Measurements from ENCODE around the gene COMMD8. TPM values are rescaled to one million over a fixed set of nuclear protein-coding genes. Genes with fewer than 3 reads are reported as not detected.

COMMD8 gene
- total RNA-seq, 1 experiment from 2014 or later: 13.5 TPM

GRCh38 chr4:47482326-47482725 lies 18.8 kb upstream of the COMMD8 start:
- Mint-ChIP-seq H3K27me3 (ENCODE audit: unreplicated experiment) (no peaks in the 10 kb centered on the region), H3K9me3 (ENCODE audit: low read depth, unreplicated experiment) (no peaks in the 10 kb centered on the region), H3K4me3 (ENCODE audit: low read depth, unreplicated experiment) (no peak overlapping the region), H3K4me1 (ENCODE audit: low read depth, unreplicated experiment) (no peaks in the 10 kb centered on the region), H3K27ac (ENCODE audit: unreplicated experiment) (no peak overlapping the region), H3K36me3 (ENCODE audit: insufficient read depth, unreplicated experiment) (peaks cover 14% of the 10 kb centered on the region)
- intact Hi-C loops (cut with micrococcal nuclease; ENCODE audit: unreplicated experiment): no loop called here
- BruUV-seq (replicated peaks): no TSS peak
- no peak for TF ChIP-seq CTCF (IDR thresholded peaks at IDR 0.05; ENCODE audit: unreplicated experiment)
- CTCF ChIA-PET: no interaction called here
- no peak for DNase-seq

GRCh38 chr4:47478804-47479203 lies 15.3 kb upstream of the COMMD8 start:
- no peak for DNase-seq
- H3K4me3 Mint-ChIP-seq (ENCODE audit: low read depth, unreplicated experiment): no peak overlapping the region
- no peaks in the 10 kb centered on the region for H3K36me3 Mint-ChIP-seq (ENCODE audit: insufficient read depth, unreplicated experiment)
- no peaks in the 10 kb centered on the region for H3K27me3 Mint-ChIP-seq (ENCODE audit: unreplicated experiment)
- TF ChIP-seq CTCF (IDR thresholded peaks at IDR 0.05; ENCODE audit: unreplicated experiment): no peak
- BruUV-seq (replicated peaks): no TSS peak
- intact Hi-C loops (cut with micrococcal nuclease; ENCODE audit: unreplicated experiment): no loop called here
- H3K9me3 Mint-ChIP-seq (ENCODE audit: low read depth, unreplicated experiment): no peaks in the 10 kb centered on the region
- CTCF ChIA-PET: no interaction called here
- no peak overlapping the region for H3K27ac Mint-ChIP-seq (ENCODE audit: unreplicated experiment)
- H3K4me1 Mint-ChIP-seq (ENCODE audit: low read depth, unreplicated experiment): no peaks in the 10 kb centered on the region

GRCh38 chr4:47475411-47475810 lies 11.9 kb upstream of the COMMD8 start:
- H3K36me3 Mint-ChIP-seq (ENCODE audit: insufficient read depth, unreplicated experiment): peaks cover 5% of the 10 kb centered on the region
- BruUV-seq (replicated peaks): no TSS peak
- no peak for TF ChIP-seq CTCF (IDR thresholded peaks at IDR 0.05; ENCODE audit: unreplicated experiment)

DNA sequence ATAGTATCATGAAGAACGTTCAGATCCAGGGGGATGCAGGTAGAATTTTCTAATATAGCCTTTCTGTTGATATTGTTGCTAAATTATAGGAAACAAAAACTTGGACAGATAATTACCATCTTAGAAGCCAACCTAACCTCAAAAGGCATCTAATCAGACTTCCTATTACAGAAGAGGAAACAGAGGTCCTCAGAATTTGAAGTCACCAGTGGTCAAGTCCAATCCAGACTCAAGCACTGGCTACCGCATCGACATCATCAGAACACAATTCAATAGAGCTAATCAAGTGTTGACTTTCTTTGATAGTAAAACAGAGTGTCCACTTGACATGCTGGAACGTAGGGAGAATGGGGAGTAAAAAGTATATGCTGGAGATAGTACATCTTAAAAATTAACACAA lies 11.3 kb upstream of the COMMD8 start:
- no peak overlapping the region for H3K4me3 Mint-ChIP-seq (ENCODE audit: low read depth, unreplicated experiment)
- peaks cover 5% of the 10 kb centered on the region for H3K36me3 Mint-ChIP-seq (ENCODE audit: insufficient read depth, unreplicated experiment)
- no peak overlapping the region for H3K27ac Mint-ChIP-seq (ENCODE audit: unreplicated experiment)
- no peak for TF ChIP-seq CTCF (IDR thresholded peaks at IDR 0.05; ENCODE audit: unreplicated experiment)
- CTCF ChIA-PET: no interaction called here
- no TSS peak for BruUV-seq (replicated peaks)
- no peaks in the 10 kb centered on the region for H3K27me3 Mint-ChIP-seq (ENCODE audit: unreplicated experiment)
- no peak for DNase-seq
- H3K9me3 Mint-ChIP-seq (ENCODE audit: low read depth, unreplicated experiment): no peaks in the 10 kb centered on the region
- peaks cover 11% of the 10 kb centered on the region for H3K4me1 Mint-ChIP-seq (ENCODE audit: low read depth, unreplicated experiment)
- intact Hi-C loops (cut with micrococcal nuclease; ENCODE audit: unreplicated experiment): loop anchor here (5.0 kb wide), 1 partner anchor 88 kb away; no protein-coding TSS in a partner anchor

More at GRCh38 chr4:47475411-47475810, 11.9 kb upstream of the COMMD8 start:
- H3K4me1 Mint-ChIP-seq (ENCODE audit: low read depth, unreplicated experiment): peaks cover 11% of the 10 kb centered on the region
- H3K4me3 Mint-ChIP-seq (ENCODE audit: low read depth, unreplicated experiment): no peak overlapping the region
- no peaks in the 10 kb centered on the region for H3K27me3 Mint-ChIP-seq (ENCODE audit: unreplicated experiment)
- intact Hi-C loops (cut with micrococcal nuclease; ENCODE audit: unreplicated experiment): no loop called here
- no peak for DNase-seq
- no peak overlapping the region for H3K27ac Mint-ChIP-seq (ENCODE audit: unreplicated experiment)
- no peaks in the 10 kb centered on the region for H3K9me3 Mint-ChIP-seq (ENCODE audit: low read depth, unreplicated experiment)
- CTCF ChIA-PET: no interaction called here
